CD14-positive monocyte (primary cell): ENCODE measurements around the gene RAMAC. TPM values are rescaled to one million over a fixed set of nuclear protein-coding genes. Genes with fewer than 3 reads are reported as not detected.

Experiments used
- DNase-seq, 3 donors: peaks; one replicate each; pipeline ENCODE4 v3.0.0-alpha.2; 2011 to 2022
- H2AFZ ChIP-seq: 2 replicates; pipeline ENCODE4 v1.6.0; 2012; ENCODE audit warnings: mild to moderate bottlenecking, low read depth, low read length, inconsistent platforms; ENCODE audit not compliant: insufficient read depth, poor library complexity, severe bottlenecking
- H3K27ac ChIP-seq, 2 donors: 1 replicate in 1 of 2; 2 replicates in 1 of 2; pipeline ENCODE4 v1.5.1; 2012 to 2013; ENCODE audit warnings: low read length in 2 of 2, control low read depth in 1 of 2, inconsistent platforms in 1 of 2, low read depth in 1 of 2, mild to moderate bottlenecking in 1 of 2
- H3K27me3 ChIP-seq, 2 donors: one replicate each; pipeline versions ENCODE4 v1.6.0 to v1.6.1; 2011 to 2013; ENCODE audit warnings: low read length in 2 of 2; ENCODE audit not compliant: control insufficient read depth in 2 of 2, insufficient read depth in 2 of 2
- H3K36me3 ChIP-seq, 2 donors: replicated peaks in 1 of 2; 1 replicate in 1 of 2; 2 replicates in 1 of 2; pipeline versions ENCODE4 v1.5.1 to v1.6.1; 2012 to 2013; ENCODE audit warnings: low read length in 2 of 2, control low read depth in 1 of 2, inconsistent platforms in 1 of 2, mild to moderate bottlenecking in 1 of 2; ENCODE audit not compliant: insufficient read depth in 2 of 2, control insufficient read depth in 1 of 2
- H3K4me1 ChIP-seq, 2 donors: 1 replicate in 1 of 2; 2 replicates in 1 of 2; pipeline versions ENCODE4 v1.5.1 to v1.6.1; 2012 to 2013; ENCODE audit warnings: low read length in 2 of 2, control low read depth in 1 of 2, inconsistent platforms in 1 of 2, mild to moderate bottlenecking in 1 of 2, moderate library complexity in 1 of 2; ENCODE audit not compliant: insufficient read depth in 2 of 2, control insufficient read depth in 1 of 2
- H3K4me2 ChIP-seq: replicated peaks from 2 replicates; pipeline ENCODE3; 2012; ENCODE audit warnings: low read length, moderate library complexity, mild to moderate bottlenecking; ENCODE audit not compliant: poor library complexity, severe bottlenecking; ENCODE audit errors: extremely low read depth
- H3K4me3 ChIP-seq, 3 experiments: fragments of 200-600 bp in 1 of 3; sonication (generic) in 1 of 3; replicated peaks in 1 of 3; 1 replicate in 2 of 3; 2 replicates in 1 of 3; pipeline ENCODE4 v1.5.1; 2011 to 2013; ENCODE audit warnings: low read length in 3 of 3, mild to moderate bottlenecking in 3 of 3, control low read depth in 2 of 3, low read depth in 2 of 3, inconsistent platforms in 1 of 3, moderate library complexity in 1 of 3
- H3K79me2 ChIP-seq: 2 replicates; pipeline ENCODE4 v1.6.0; 2012; ENCODE audit warnings: mild to moderate bottlenecking, control low read depth, inconsistent platforms, low read length, moderate library complexity; ENCODE audit not compliant: insufficient read depth
- H3K9ac ChIP-seq: 2 replicates; pipeline ENCODE4 v1.6.0; 2017; ENCODE audit warnings: low read length, mild to moderate bottlenecking; ENCODE audit not compliant: insufficient read depth, poor library complexity, severe bottlenecking
- H3K9me3 ChIP-seq, 2 donors: replicated peaks in 1 of 2; 1 replicate in 1 of 2; 2 replicates in 1 of 2; pipeline versions ENCODE4 v1.5.1 to v1.6.1; 2012 to 2013; ENCODE audit warnings: low read length in 2 of 2, control low read depth in 1 of 2; ENCODE audit not compliant: control insufficient read depth in 1 of 2, insufficient read depth in 1 of 2
- H4K20me1 ChIP-seq: 2 replicates; pipeline ENCODE4 v1.6.0; 2012; ENCODE audit warnings: mild to moderate bottlenecking, low read length, control low read depth, moderate library complexity; ENCODE audit not compliant: insufficient read depth
- H3K27ac Mint-ChIP-seq, 7 donors: one replicate each; pipeline ENCODE4 v1.8.0; 2020; ENCODE audit warnings: mild to moderate bottlenecking in 7 of 7, mixed read lengths in 7 of 7, moderate library complexity in 6 of 7, inconsistent platforms in 2 of 7
- H3K27me3 Mint-ChIP-seq, 3 donors: one replicate each; pipeline ENCODE4 v1.8.0; 2021 to 2022; ENCODE audit warnings: low read depth in 3 of 3, mild to moderate bottlenecking in 3 of 3, mixed read lengths in 3 of 3, moderate library complexity in 3 of 3, inconsistent platforms in 1 of 3
- H3K36me3 Mint-ChIP-seq, 2 donors: one replicate each; pipeline ENCODE4 v1.8.0; 2020; ENCODE audit warnings: mixed read lengths in 2 of 2, inconsistent platforms in 1 of 2, mild to moderate bottlenecking in 1 of 2
- H3K4me1 Mint-ChIP-seq: one replicate; pipeline ENCODE4 v1.8.0; 2020; ENCODE audit warnings: mild to moderate bottlenecking, mixed read lengths
- H3K4me3 Mint-ChIP-seq, 2 donors: one replicate each; pipeline ENCODE4 v1.8.0; 2020; ENCODE audit warnings: mild to moderate bottlenecking in 2 of 2, mixed read lengths in 2 of 2, moderate library complexity in 1 of 2
- H3K9me3 Mint-ChIP-seq, 7 donors: one replicate each; pipeline ENCODE4 v1.8.0; 2020 to 2022; ENCODE audit warnings: mixed read lengths in 7 of 7, mild to moderate bottlenecking in 6 of 7, moderate library complexity in 6 of 7, inconsistent platforms in 2 of 7
- CTCF ChIP-seq: fragments of 200-600 bp; IDR thresholded peaks from one replicate; pipeline ENCODE4 v1.8.0; 2022; ENCODE audit warnings: antibody characterized with exemption, mild to moderate bottlenecking
- WGBS: methylation state at CpG from one replicate; pipeline ENCODE4 v1.1.5; 2013; ENCODE audit warnings: missing lambda C conversion rate; ENCODE audit not compliant: insufficient coverage; 5-methylcytosine and 5-hydroxymethylcytosine counted together
- intact Hi-C, 2 donors: fragments of 100-400 bp; cut with micrococcal nuclease; formaldehyde crosslinking; loops; one replicate each; pipeline versions ENCODE4 v1.15.0 to v1.15.1; 2023
- polyA plus RNA-seq, 3 donors: library from polyadenylated mRNA; depleted of rRNA in 1 of 3; unstranded in 2 of 3; stranded (reverse) in 1 of 3; fragments of 300-500 nt in 2 of 3; fragments of >200 nt in 1 of 3; fragmentation: Illumina TruSeq in 2 of 3; gene quantifications; 1 replicate in 2 of 3; 2 replicates in 1 of 3; pipeline ENCODE4 v1.2.3, GENCODE V29; 2012 to 2021

Gene RAMAC
- polyA plus RNA-seq, 3 donors = 6.1 to 39.9 (median 27.7) TPM

GRCh38 chr15:82977076-82977475, 8.9 kb upstream of the RAMAC start:
- no peaks in the 10 kb centered on the region for H3K79me2 ChIP-seq
- Mint-ChIP-seq H3K27ac (no peak overlapping the region), H3K4me1 (no peaks in the 10 kb centered on the region), H3K27me3 (peaks cover 0 to 2% (median 0%) of the 10 kb centered on the region in 3 donors), H3K36me3 (peaks cover 4 to 5% of the 10 kb centered on the region in 2 donors), H3K9me3 (no peaks in the 10 kb centered on the region), H3K4me3 (no peak overlapping the region)
- H3K27ac ChIP-seq = no peak overlapping the region
- H3K9me3 ChIP-seq = no peaks in the 10 kb centered on the region
- H3K9ac ChIP-seq = no peak overlapping the region
- H3K4me3 ChIP-seq = no peak overlapping the region
- H3K4me2 ChIP-seq = no peak overlapping the region
- no CpG with 5 or more reads among the region's 1 CpG for WGBS
- intact Hi-C loops = no loop called here
- H3K4me1 ChIP-seq = no peaks in the 10 kb centered on the region
- no peak overlapping the region for H2AFZ ChIP-seq
- no peak for DNase-seq
- TF ChIP-seq CTCF = no peak
- H3K36me3 ChIP-seq = no peaks in the 10 kb centered on the region
- no peaks in the 10 kb centered on the region for H3K27me3 ChIP-seq
- H4K20me1 ChIP-seq = no peaks in the 10 kb centered on the region

GRCh38 chr15:82978438-82978837, 7.6 kb upstream of the RAMAC start:
- H3K27ac ChIP-seq = no peak overlapping the region
- H3K27me3 Mint-ChIP-seq = peaks cover 0 to 2% (median 0%) of the 10 kb centered on the region in 3 donors
- H3K27ac Mint-ChIP-seq = no peak overlapping the region
- no peak overlapping the region for H2AFZ ChIP-seq
- DNase-seq = no peak
- H3K36me3 ChIP-seq = no peaks in the 10 kb centered on the region
- no peaks in the 10 kb centered on the region for H3K4me1 Mint-ChIP-seq
- intact Hi-C loops = no loop called here
- H3K4me3 Mint-ChIP-seq = no peak overlapping the region
- no peak overlapping the region for H3K4me2 ChIP-seq
- H3K9me3 Mint-ChIP-seq = no peaks in the 10 kb centered on the region
- H3K36me3 Mint-ChIP-seq = peaks cover 4 to 5% of the 10 kb centered on the region in 2 donors
- no peaks in the 10 kb centered on the region for H4K20me1 ChIP-seq
- no peak overlapping the region for H3K4me3 ChIP-seq
- no peak overlapping the region for H3K9ac ChIP-seq
- WGBS = 100% methylated on average over 2 of the region's 5 CpGs
- no peaks in the 10 kb centered on the region for H3K4me1 ChIP-seq
- no peaks in the 10 kb centered on the region for H3K79me2 ChIP-seq
- no peaks in the 10 kb centered on the region for H3K9me3 ChIP-seq
- no peak for TF ChIP-seq CTCF
- H3K27me3 ChIP-seq = no peaks in the 10 kb centered on the region
